H1 (cell line): Measurements from ENCODE around the gene HDAC9. TPM values are rescaled to one million over a fixed set of nuclear protein-coding genes. Genes with fewer than 3 reads are reported as not detected.

Experiments used
- CTCF ChIA-PET: fragments of 300-600 bp; sonication (Branson Sonifier 250); formaldehyde crosslinking; loops from one replicate; lab custom pipeline; 2021; ENCODE audit not compliant: partially characterized antibody; lab: Charles Lee
- POLR2A ChIA-PET: fragments of 300-600 bp; sonication (Branson Sonifier 250); formaldehyde crosslinking; loops from one replicate; lab custom pipeline; 2021; ENCODE audit warnings: inconsistent platforms; ENCODE audit not compliant: partially characterized antibody; lab: Charles Lee
- DNase-seq, 2 experiments: peaks; one replicate each; pipeline versions ENCODE4 v3.0.0 to v3.0.0-alpha.2; 2010 to 2022; ENCODE audit warnings: low spot score in 2 of 2, low read depth in 1 of 2, mixed read lengths in 1 of 2
- FAIRE-seq: peaks from 2 replicates; lab custom pipeline; 2011; peaks lifted over from hg19 to GRCh38; lab: Jason Lieb, UNC
- H2AFZ ChIP-seq: 2 replicates; pipeline ENCODE4 v1.8.1; 2012; ENCODE audit warnings: low read length, inconsistent platforms
- H2AK5ac ChIP-seq: 2 replicates; pipeline ENCODE4 v1.6.1; 2013; ENCODE audit warnings: low read depth, low read length
- H2BK120ac ChIP-seq: replicated peaks from 2 replicates; pipeline ENCODE3; 2013; ENCODE audit warnings: low read depth, low read length, inconsistent platforms
- H2BK12ac ChIP-seq: 2 replicates; pipeline ENCODE4 v1.6.1; 2013; ENCODE audit warnings: low read depth, low read length
- H2BK15ac ChIP-seq: 2 replicates; pipeline ENCODE4 v1.6.1; 2013; ENCODE audit warnings: low read length
- H2BK20ac ChIP-seq: 2 replicates; pipeline ENCODE4 v1.6.1; 2013; ENCODE audit warnings: low read length
- H2BK5ac ChIP-seq: 2 replicates; pipeline ENCODE4 v1.6.1; 2013; ENCODE audit warnings: low read depth, low read length
- H3K14ac ChIP-seq: 2 replicates; pipeline ENCODE4 v1.6.1; 2013; ENCODE audit warnings: inconsistent platforms; ENCODE audit not compliant: insufficient read length
- H3K18ac ChIP-seq: 2 replicates; pipeline ENCODE4 v1.6.1; 2013; ENCODE audit warnings: low read length; ENCODE audit errors: extremely low read depth
- H3K23ac ChIP-seq: 2 replicates; pipeline ENCODE4 v1.6.1; 2013; ENCODE audit warnings: inconsistent platforms; ENCODE audit not compliant: insufficient read length
- H3K23me2 ChIP-seq: 2 replicates; pipeline ENCODE4 v1.6.1; 2013; ENCODE audit warnings: low read depth, low read length
- H3K27ac ChIP-seq: 2 replicates; pipeline ENCODE4 v1.6.1; 2011; ENCODE audit warnings: low read depth, low read length, inconsistent platforms
- H3K27me3 ChIP-seq, 4 experiments: replicated peaks in 1 of 4; 1 replicate in 1 of 4; 2 replicates in 3 of 4; pipeline versions ENCODE4 v1.6.1 to v1.8.1; 2011 to 2013; ENCODE audit warnings: low read length in 3 of 4, mild to moderate bottlenecking in 3 of 4, inconsistent platforms in 2 of 4, mixed read lengths in 2 of 4, moderate library complexity in 1 of 4; ENCODE audit not compliant: control insufficient read depth in 3 of 4, insufficient read depth in 3 of 4; ENCODE audit errors: extremely low read depth in 1 of 4
- H3K36me3 ChIP-seq, 4 experiments: 2 replicates each; pipeline versions ENCODE4 v1.6.1 to v1.8.1; 2011 to 2013; ENCODE audit warnings: mild to moderate bottlenecking in 4 of 4, low read length in 3 of 4, moderate library complexity in 2 of 4, control low read depth in 1 of 4, inconsistent platforms in 1 of 4; ENCODE audit not compliant: insufficient read depth in 4 of 4, control insufficient read depth in 2 of 4
- H3K4ac ChIP-seq: replicated peaks from 2 replicates; pipeline ENCODE3; 2013; ENCODE audit warnings: low read length, low read depth, mixed read lengths, inconsistent platforms; ENCODE audit not compliant: insufficient read length
- H3K4me1 ChIP-seq, 4 experiments: replicated peaks in 1 of 4; 1 replicate in 1 of 4; 2 replicates in 3 of 4; pipeline versions ENCODE4 v1.6.1 to v1.8.1; 2011 to 2013; ENCODE audit warnings: low read length in 3 of 4, inconsistent platforms in 2 of 4, mixed read lengths in 1 of 4; ENCODE audit not compliant: insufficient read depth in 4 of 4, control insufficient read depth in 3 of 4
- H3K4me2 ChIP-seq, 2 experiments: 2 replicates each; pipeline versions ENCODE4 v1.6.1 to v1.8.1; 2011 to 2013; ENCODE audit warnings: low read depth in 2 of 2, low read length in 2 of 2, control low read depth in 1 of 2, inconsistent platforms in 1 of 2, mild to moderate bottlenecking in 1 of 2; ENCODE audit not compliant: insufficient read depth in 1 of 2
- H3K4me3 ChIP-seq, 4 experiments: fragments of 200-600, 300-600 bp in 1 of 4; sonication (generic), shearing (Covaris generic), sonication (Bioruptor Twin) in 1 of 4; 2 replicates each; pipeline versions ENCODE4 v1.5.1 to v1.8.1; 2011 to 2016; ENCODE audit warnings: low read length in 4 of 4, low read depth in 3 of 4, control low read depth in 2 of 4, inconsistent platforms in 2 of 4, mild to moderate bottlenecking in 2 of 4, mixed read lengths in 1 of 4, moderate library complexity in 1 of 4; ENCODE audit not compliant: insufficient read depth in 2 of 4; ENCODE audit errors: extremely low read depth in 1 of 4
- H3K56ac ChIP-seq: replicated peaks from 2 replicates; pipeline ENCODE3; 2013; ENCODE audit warnings: low read depth, mild to moderate bottlenecking, mixed read lengths, low read length, inconsistent platforms; ENCODE audit not compliant: insufficient read length
- H3K79me1 ChIP-seq: 2 replicates; pipeline ENCODE4 v1.6.1; 2013; ENCODE audit warnings: low read depth, low read length, control low read depth
- H3K79me2 ChIP-seq, 2 experiments: 2 replicates each; pipeline versions ENCODE4 v1.6.1 to v1.8.1; 2012 to 2013; ENCODE audit warnings: low read length in 2 of 2, mild to moderate bottlenecking in 2 of 2, inconsistent platforms in 1 of 2; ENCODE audit not compliant: insufficient read depth in 2 of 2, control insufficient read depth in 1 of 2
- H3K9ac ChIP-seq, 4 experiments: replicated peaks in 1 of 4; 1 replicate in 1 of 4; 2 replicates in 3 of 4; pipeline versions ENCODE4 v1.6.1 to v1.8.1; 2011 to 2013; ENCODE audit warnings: low read depth in 3 of 4, low read length in 3 of 4, control low read depth in 2 of 4, mild to moderate bottlenecking in 2 of 4, moderate library complexity in 2 of 4, inconsistent platforms in 1 of 4; ENCODE audit errors: extremely low read depth in 1 of 4
- H3K9me3 ChIP-seq, 2 experiments: 2 replicates each; pipeline versions ENCODE4 v1.6.1 to v1.8.1; 2012 to 2013; ENCODE audit warnings: mild to moderate bottlenecking in 2 of 2, moderate library complexity in 2 of 2, control low read depth in 1 of 2, inconsistent platforms in 1 of 2, low read depth in 1 of 2, low read length in 1 of 2, mixed read lengths in 1 of 2; ENCODE audit not compliant: insufficient read depth in 2 of 2
- H4K20me1 ChIP-seq, 2 experiments: replicated peaks in 1 of 2; 2 replicates each; pipeline versions ENCODE3 to v1.8.1; 2011 to 2013; ENCODE audit warnings: inconsistent platforms in 2 of 2, low read length in 2 of 2, mild to moderate bottlenecking in 1 of 2; ENCODE audit not compliant: insufficient read depth in 2 of 2, control insufficient read depth in 1 of 2
- H4K5ac ChIP-seq: 2 replicates; pipeline ENCODE4 v1.6.1; 2013; ENCODE audit warnings: low read length, low read depth, mixed read lengths, inconsistent platforms; ENCODE audit not compliant: insufficient read length
- H4K8ac ChIP-seq: 2 replicates; pipeline ENCODE4 v1.8.0; 2013; ENCODE audit warnings: mild to moderate bottlenecking, moderate library complexity, low read length, inconsistent platforms; ENCODE audit not compliant: insufficient read depth; ENCODE audit errors: extremely low read depth
- H4K91ac ChIP-seq: replicated peaks from 2 replicates; pipeline ENCODE3; 2013; ENCODE audit warnings: low read length, mixed read lengths, inconsistent platforms; ENCODE audit not compliant: insufficient read length
- ATF2 ChIP-seq: IDR thresholded peaks from 2 replicates; pipeline ENCODE4 v1.6.1; 2012; ENCODE audit warnings: low read length, inconsistent platforms
- BCL11A ChIP-seq, 2 experiments: IDR thresholded peaks; one replicate each; pipeline ENCODE4 v1.6.1; 2011; ENCODE audit warnings: low read depth in 2 of 2, low read length in 2 of 2, mild to moderate bottlenecking in 2 of 2
- GABPA ChIP-seq: IDR thresholded peaks from 2 replicates; pipeline ENCODE4 v1.6.1; 2011; ENCODE audit warnings: mild to moderate bottlenecking, low read length, moderate library complexity, borderline replicate concordance; ENCODE audit not compliant: insufficient read depth
- KDM1A ChIP-seq: fragments of 200-600, 300-600 bp; sonication (generic); IDR thresholded peaks from 2 replicates; pipeline ENCODE4 v1.7.1; 2016; ENCODE audit warnings: mild to moderate bottlenecking, low read length, borderline replicate concordance
- MAX ChIP-seq: IDR thresholded peaks from 2 replicates; pipeline ENCODE4 v1.6.1; 2012; ENCODE audit warnings: inconsistent platforms
- POU5F1 ChIP-seq: IDR thresholded peaks from 2 replicates; pipeline ENCODE4 v1.6.1; 2011; ENCODE audit warnings: low read depth, mild to moderate bottlenecking, low read length, moderate library complexity
- SIX5 ChIP-seq: IDR thresholded peaks from 2 replicates; pipeline ENCODE4 v1.6.1; 2011; ENCODE audit warnings: mild to moderate bottlenecking, low read depth, low read length
- WGBS, 2 experiments: shearing (Covaris generic) in 1 of 2; methylation state at CpG; one replicate each; pipeline versions ENCODE4 v1.1.6 to v1.1.7; 2013 to 2015; ENCODE audit warnings: low lambda C conversion rate in 2 of 2, mixed read lengths in 2 of 2, inconsistent platforms in 1 of 2, low coverage in 1 of 2, missing lambda C conversion rate in 1 of 2; ENCODE audit not compliant: insufficient replicate concordance in 2 of 2, insufficient coverage in 1 of 2, insufficient read length in 1 of 2; ENCODE audit errors: extremely low coverage in 1 of 2, missing lambda C conversion rate in 1 of 2; 5-methylcytosine and 5-hydroxymethylcytosine counted together
- polyA plus RNA-seq, 7 experiments: library from polyadenylated mRNA; depleted of rRNA in 3 of 7; stranded (reverse) in 5 of 7; unstranded in 2 of 7; fragments of >200 nt in 5 of 7; fragments of 200-250 nt in 2 of 7; gene quantifications; 1 replicate in 5 of 7; 2 replicates in 1 of 7; 4 replicates in 1 of 7; pipeline versions ENCODE4 v1.2.1 to v1.2.3, GENCODE V29; 2011 to 2013; ENCODE audit warnings: missing spikeins in 2 of 7, mixed read lengths in 2 of 7
- total RNA-seq: library from RNA; stranded (reverse); fragmentation: NEBNext Ultra II Directional; extraction: Animal tissue kit (Norgen Biotek cat#: 25700); gene quantifications from 2 replicates; pipeline ENCODE4 v1.2.1, GENCODE V29; 2021
- TF ChIP-seq, protein P1 (sequence below), 3 experiments: IDR thresholded peaks; 1 replicate in 2 of 3; 2 replicates in 1 of 3; pipeline versions ENCODE4 v1.5.1 to v1.6.1; 2011; ENCODE audit warnings: low read length in 3 of 3, mild to moderate bottlenecking in 3 of 3, inconsistent platforms in 2 of 3, low read depth in 1 of 3, moderate library complexity in 1 of 3; ENCODE audit not compliant: insufficient read depth in 1 of 3; ENCODE audit errors: control extremely low read depth in 1 of 3
- TF ChIP-seq, protein P2 (sequence below): IDR thresholded peaks from 2 replicates; pipeline ENCODE4 v1.6.1; 2012; ENCODE audit warnings: inconsistent platforms

The HDAC9 gene
- total and polyA plus RNA-seq, 2 of the 8 experiments (the other 6 are each of a cell fraction or from before 2014, with no cell fraction given), result 9.5 to 13.1 TPM

DNA sequence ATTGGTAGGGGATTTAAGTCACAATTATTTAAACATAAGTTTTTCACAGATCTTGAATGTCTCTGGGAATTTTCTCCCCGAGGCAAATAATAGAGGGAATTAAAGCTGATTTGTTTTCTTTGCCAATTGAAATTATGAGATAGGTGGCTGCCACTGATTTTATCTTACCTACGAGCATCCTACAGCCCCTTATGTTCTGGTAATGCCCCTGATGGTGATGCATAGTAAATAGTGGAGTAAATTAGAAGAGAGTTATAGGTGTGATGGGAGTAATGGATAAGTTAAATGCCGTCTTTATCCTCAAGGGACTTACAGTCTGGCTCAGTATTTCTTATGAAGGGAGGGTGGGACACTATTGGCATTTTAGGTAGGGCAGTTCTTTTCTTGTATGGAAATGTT is 58.1 kb downstream of the HDAC9 start:
- POLR2A ChIA-PET, result no interaction called here
- no peak overlapping the region for H3K9ac ChIP-seq
- DNase-seq, result no peak
- TF ChIP-seq KDM1A, result no peak
- no peak for TF ChIP-seq POU5F1
- no peak for TF ChIP-seq ATF2
- TF ChIP-seq GABPA, result no peak
- no peak for TF ChIP-seq MAX
- TF ChIP-seq, protein P1, sequence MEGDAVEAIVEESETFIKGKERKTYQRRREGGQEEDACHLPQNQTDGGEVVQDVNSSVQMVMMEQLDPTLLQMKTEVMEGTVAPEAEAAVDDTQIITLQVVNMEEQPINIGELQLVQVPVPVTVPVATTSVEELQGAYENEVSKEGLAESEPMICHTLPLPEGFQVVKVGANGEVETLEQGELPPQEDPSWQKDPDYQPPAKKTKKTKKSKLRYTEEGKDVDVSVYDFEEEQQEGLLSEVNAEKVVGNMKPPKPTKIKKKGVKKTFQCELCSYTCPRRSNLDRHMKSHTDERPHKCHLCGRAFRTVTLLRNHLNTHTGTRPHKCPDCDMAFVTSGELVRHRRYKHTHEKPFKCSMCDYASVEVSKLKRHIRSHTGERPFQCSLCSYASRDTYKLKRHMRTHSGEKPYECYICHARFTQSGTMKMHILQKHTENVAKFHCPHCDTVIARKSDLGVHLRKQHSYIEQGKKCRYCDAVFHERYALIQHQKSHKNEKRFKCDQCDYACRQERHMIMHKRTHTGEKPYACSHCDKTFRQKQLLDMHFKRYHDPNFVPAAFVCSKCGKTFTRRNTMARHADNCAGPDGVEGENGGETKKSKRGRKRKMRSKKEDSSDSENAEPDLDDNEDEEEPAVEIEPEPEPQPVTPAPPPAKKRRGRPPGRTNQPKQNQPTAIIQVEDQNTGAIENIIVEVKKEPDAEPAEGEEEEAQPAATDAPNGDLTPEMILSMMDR (IDR thresholded peaks at IDR 0.05; ENCODE audit: control extremely low read depth in 1 of 3, insufficient read depth in 1 of 3, low read depth in 1 of 3, low read length in 3 of 3), result no peak
- TF ChIP-seq, protein P2, sequence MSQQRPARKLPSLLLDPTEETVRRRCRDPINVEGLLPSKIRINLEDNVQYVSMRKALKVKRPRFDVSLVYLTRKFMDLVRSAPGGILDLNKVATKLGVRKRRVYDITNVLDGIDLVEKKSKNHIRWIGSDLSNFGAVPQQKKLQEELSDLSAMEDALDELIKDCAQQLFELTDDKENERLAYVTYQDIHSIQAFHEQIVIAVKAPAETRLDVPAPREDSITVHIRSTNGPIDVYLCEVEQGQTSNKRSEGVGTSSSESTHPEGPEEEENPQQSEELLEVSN, result no peak
- no peak for TF ChIP-seq BCL11A (IDR thresholded peaks at IDR 0.05; ENCODE audit: low read depth in 2 of 2, low read length in 2 of 2)
- no peak for TF ChIP-seq SIX5

More for the DNA sequence above, 58.1 kb downstream of the HDAC9 start:
- Histone ChIP-seq H4K8ac (no peak overlapping the region), H3K23ac (no peak overlapping the region), H2AK5ac (no peak overlapping the region), H3K4ac (no peak overlapping the region), H3K79me2 (no peaks in the 10 kb centered on the region), H3K56ac (no peak overlapping the region), H4K91ac (no peak overlapping the region), H4K5ac (no peak overlapping the region), H2AFZ (no peak overlapping the region), H2BK15ac (no peak overlapping the region), H2BK5ac (no peak overlapping the region), H3K4me3 (no peak overlapping the region), H3K23me2 (no peaks in the 10 kb centered on the region; the same call in 1 of the 2 replicates), H3K27ac (no peak overlapping the region), H3K9me3 (no peaks in the 10 kb centered on the region), H2BK12ac (no peak overlapping the region), H3K79me1 (no peaks in the 10 kb centered on the region), H3K18ac (no peak overlapping the region), H3K14ac (no peak overlapping the region), H3K4me1 (peaks cover 0 to 2% (median 0%) of the 10 kb centered on the region in 4 experiments; a peak in 1 of 7 replicates), H3K4me2 (no peak overlapping the region), H2BK120ac (no peak overlapping the region), H2BK20ac (no peak overlapping the region), H3K36me3 (no peaks in the 10 kb centered on the region), H3K27me3 (no peaks in the 10 kb centered on the region), H4K20me1 (no peaks in the 10 kb centered on the region)
- WGBS, 2 experiments, result 88 to 100% methylated on average over 1 to 3 of the region's 3 CpGs
- CTCF ChIA-PET, result no interaction called here
- no peak for FAIRE-seq
